Suprapubic skin (tissue), 4 donors: ENCODE results near the gene ACAT2. TPM values are rescaled to one million over a fixed set of nuclear protein-coding genes. Genes with fewer than 3 reads are reported as not detected.
A peak's percentile ranks its signal among the peaks of the same experiment; 100 is the strongest.
"Not testable (repeated sequence)": the region's sequence is repeated elsewhere in the genome, so short reads cannot be mapped to it uniquely, and the experiment has no call there.

Source experiments
- DNase-seq, 2 donors: peaks; one replicate each; pipeline ENCODE4 v3.0.0-alpha.2; 2019; ENCODE audit warnings: low spot score in 2 of 2
- H3K27ac ChIP-seq: fragments of 200-600 bp; sonication (generic); one replicate; pipeline ENCODE4 v1.5.1; 2019
- H3K27me3 ChIP-seq: fragments of 200-600 bp; sonication (generic); one replicate; pipeline ENCODE4 v1.5.1; 2019
- H3K36me3 ChIP-seq: fragments of 200-600 bp; sonication (generic); one replicate; pipeline ENCODE4 v1.5.1; 2019
- H3K4me1 ChIP-seq: fragments of 200-600 bp; sonication (generic); one replicate; pipeline ENCODE4 v1.5.1; 2019
- H3K4me3 ChIP-seq: fragments of 200-600 bp; sonication (generic); one replicate; pipeline ENCODE4 v1.5.1; 2019; ENCODE audit warnings: mild to moderate bottlenecking
- H3K9me3 ChIP-seq: fragments of 200-600 bp; sonication (generic); one replicate; pipeline ENCODE4 v1.5.1; 2019
- CTCF ChIP-seq, 2 donors: fragments of 200-600 bp in 1 of 2; fragments of 450-650 bp in 1 of 2; sonication (generic) in 1 of 2; IDR thresholded peaks; one replicate each; pipeline ENCODE4 v1.5.1; 2016 to 2019; ENCODE audit warnings: antibody characterized with exemption in 2 of 2, mild to moderate bottlenecking in 1 of 2, moderate library complexity in 1 of 2
- EP300 ChIP-seq: sonication (generic); formaldehyde crosslinking; IDR thresholded peaks from one replicate; pipeline ENCODE4 v1.6.1; 2017; ENCODE audit warnings: antibody characterized with exemption
- POLR2A ChIP-seq, 2 donors: fragments of 450-650 bp; IDR thresholded peaks; one replicate each; pipeline ENCODE4 v1.6.1; 2017; ENCODE audit warnings: antibody characterized with exemption in 2 of 2, mild to moderate bottlenecking in 2 of 2, moderate library complexity in 2 of 2
- POLR2AphosphoS5 ChIP-seq, 3 donors: sonication (generic); formaldehyde crosslinking; IDR thresholded peaks; one replicate each; pipeline ENCODE4 v1.6.1; 2017; ENCODE audit warnings: antibody characterized with exemption in 3 of 3
- WGBS: methylation state at CpG from one replicate; pipeline ENCODE4 v1.1.5; 2018; 5-methylcytosine and 5-hydroxymethylcytosine counted together
- total RNA-seq, 4 donors: library from RNA; depleted of rRNA; stranded (reverse); fragments of >200 nt; gene quantifications; one replicate each; pipeline ENCODE4 v1.1.0, GENCODE V29; 2016

The ACAT2 gene
- total RNA-seq, 4 donors from 2014 or later: 7.2 to 23.1 (median 15.6) TPM

- TF ChIP-seq EP300 (no peak), POLR2AphosphoS5 (IDR thresholded peaks at IDR 0.05) (peak; percentile 88 to 99 (median 94)), POLR2A (IDR thresholded peaks at IDR 0.05) (peak; percentile 36 to 90)
- 0% methylated on average over 24 of the region's 93 CpGs for WGBS
Measured at GRCh38 chr6:159726918-159727716, 34.7 kb upstream of the ACAT2 start, which contains the start of gene WTAP. Gene WTAP (plus strand): TSS chr6:159727506. CDS start chr6:159736266, 8,760 bp downstream.

GRCh38 chr6:159727717-159728445 is 34.0 kb upstream of the ACAT2 start:
- peak in 1 of 3 donors; percentile 31 for TF ChIP-seq POLR2AphosphoS5 (IDR thresholded peaks at IDR 0.05)
- no peak for TF ChIP-seq EP300
- peak in 1 of 2 donors; percentile 8 for TF ChIP-seq POLR2A (IDR thresholded peaks at IDR 0.05)
- H3K9me3 ChIP-seq: no peaks in the 10 kb centered on the region
- peak overlapping the region; percentile 93 for H3K4me3 ChIP-seq
- no peaks in the 10 kb centered on the region for H3K36me3 ChIP-seq
- H3K4me1 ChIP-seq: peaks cover 58% of the 10 kb centered on the region
- H3K27ac ChIP-seq: peak overlapping the region; percentile 100
- peak in 1 of 2 donors; percentile 79 for DNase-seq
- under 1% methylated on average over 22 of the region's 44 CpGs for whole genome bisulfite sequencing
- H3K27me3 ChIP-seq: no peaks in the 10 kb centered on the region

More at GRCh38 chr6:159726918-159727716, 34.7 kb upstream of the ACAT2 start, which contains the start of gene WTAP:
- Histone ChIP-seq H3K36me3 (no peaks in the 10 kb centered on the region), H3K4me1 (peaks cover 51% of the 10 kb centered on the region), H3K27me3 (no peaks in the 10 kb centered on the region), H3K9me3 (no peaks in the 10 kb centered on the region), H3K27ac (peak within 1 kb of the TSS; percentile 100), H3K4me3 (peak within 1 kb of the TSS; percentile 93)
- DNase-seq: peak; percentile 96 to 97

GRCh38 chr6:159728531-159728964 is 33.3 kb upstream of the ACAT2 start:
- no peak for DNase-seq
- TF ChIP-seq POLR2AphosphoS5 (IDR thresholded peaks at IDR 0.05): no peak
- TF ChIP-seq CTCF (IDR thresholded peaks at IDR 0.05): no peak
- TF ChIP-seq EP300: no peak
- TF ChIP-seq POLR2A (IDR thresholded peaks at IDR 0.05): no peak
- Histone ChIP-seq H3K9me3 (no peaks in the 10 kb centered on the region), H3K4me1 (peaks cover 59% of the 10 kb centered on the region), H3K36me3 (no peaks in the 10 kb centered on the region), H3K27ac (peak overlapping the region; percentile 100), H3K27me3 (no peaks in the 10 kb centered on the region), H3K4me3 (peak overlapping the region; percentile 93)
- 2% methylated on average over 9 of the region's 9 CpGs for WGBS

GRCh38 chr6:159729598-159730331 is 32.1 kb upstream of the ACAT2 start:
- peak overlapping the region; percentile 10 for H3K27ac ChIP-seq
- 27% methylated on average over 4 of the region's 4 CpGs for WGBS
- peak overlapping the region; percentile 93 for H3K4me3 ChIP-seq
- no peak for DNase-seq
- no peak for TF ChIP-seq POLR2AphosphoS5 (IDR thresholded peaks at IDR 0.05)
- no peak for TF ChIP-seq EP300
- no peak for TF ChIP-seq CTCF (IDR thresholded peaks at IDR 0.05)
- TF ChIP-seq POLR2A (IDR thresholded peaks at IDR 0.05): no peak
- H3K9me3 ChIP-seq: no peaks in the 10 kb centered on the region
- H3K4me1 ChIP-seq: peaks cover 54% of the 10 kb centered on the region
- no peaks in the 10 kb centered on the region for H3K36me3 ChIP-seq
- H3K27me3 ChIP-seq: no peaks in the 10 kb centered on the region

- TF ChIP-seq POLR2A (IDR thresholded peaks at IDR 0.05): no peak
- no peak for TF ChIP-seq CTCF (IDR thresholded peaks at IDR 0.05)
- no peak for TF ChIP-seq POLR2AphosphoS5 (IDR thresholded peaks at IDR 0.05)
- TF ChIP-seq EP300: no peak
- Histone ChIP-seq H3K4me1 (peaks cover 54% of the 10 kb centered on the region), H3K36me3 (no peaks in the 10 kb centered on the region), H3K27ac (no peak overlapping the region), H3K4me3 (peak overlapping the region; percentile 93), H3K9me3 (no peaks in the 10 kb centered on the region), H3K27me3 (no peaks in the 10 kb centered on the region)
- DNase-seq: no peak
- 46% methylated on average over 6 of the region's 6 CpGs for WGBS
Measured at GRCh38 chr6:159730332-159730676, 31.5 kb upstream of the ACAT2 start.

GRCh38 chr6:159732550-159732949 is 29.3 kb upstream of the ACAT2 start:
- not testable (repeated sequence) for H3K4me3 ChIP-seq, H3K36me3 ChIP-seq, H3K27ac ChIP-seq, H3K9me3 ChIP-seq, H3K27me3 ChIP-seq, DNase-seq
- WGBS: 96% methylated on average over 12 of the region's 12 CpGs
- peaks cover 52% of the 10 kb centered on the region for H3K4me1 ChIP-seq

- DNase-seq, H3K4me3 ChIP-seq, H3K9me3 ChIP-seq, H3K36me3 ChIP-seq, H3K27me3 ChIP-seq, H3K27ac ChIP-seq: not testable (repeated sequence)
- 96% methylated on average over 12 of the region's 12 CpGs for WGBS
- peaks cover 52% of the 10 kb centered on the region for H3K4me1 ChIP-seq
Measured at GRCh38 chr6:159733395-159733794, 28.4 kb upstream of the ACAT2 start.
